ENCODE data around the gene MAP9. TPM values are rescaled to one million over a fixed set of nuclear protein-coding genes. Genes with fewer than 3 reads are reported as not detected.

Gene MAP9
- polyA plus RNA-seq, 3 donors, result 0.01 TPM; not detected in 2

DNA sequence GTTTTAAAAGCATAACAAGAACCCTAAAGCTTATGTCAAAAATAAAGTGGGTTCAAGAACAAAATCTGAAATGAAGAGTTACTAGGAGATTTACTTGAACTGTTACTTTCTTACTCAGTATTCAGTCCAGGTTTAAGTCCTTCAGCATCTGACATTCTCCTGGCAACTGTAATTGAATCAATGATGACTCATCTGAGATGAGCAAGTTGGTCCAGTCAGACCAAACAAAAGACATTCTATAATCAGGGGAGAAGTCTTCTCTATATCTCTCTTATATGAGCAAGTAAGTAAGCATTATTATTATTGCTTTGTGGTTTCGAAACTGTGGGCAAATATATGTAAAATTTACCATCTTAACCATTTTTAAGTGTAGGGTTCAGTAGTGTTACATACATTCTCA lies 34.6 kb downstream of the MAP9 start:
- H2AFZ ChIP-seq (ENCODE audit: insufficient read depth, low read depth, low read length, poor library complexity, severe bottlenecking), result no peak overlapping the region
- H3K27ac ChIP-seq (ENCODE audit: low read depth in 1 of 2, low read length in 2 of 2), result no peak overlapping the region
- H3K4me3 Mint-ChIP-seq, result no peak overlapping the region
- no peaks in the 10 kb centered on the region for H3K79me2 ChIP-seq (ENCODE audit: insufficient read depth, low read length)
- intact Hi-C loops (cut with micrococcal nuclease), result no loop called here
- no peaks in the 10 kb centered on the region for H3K4me1 Mint-ChIP-seq
- H3K4me2 ChIP-seq (replicated peaks; ENCODE audit: extremely low read depth, low read length, poor library complexity, severe bottlenecking), result no peak overlapping the region
- WGBS (ENCODE audit: insufficient coverage), result no CpG with 5 or more reads among the region's 1 CpG
- H3K36me3 ChIP-seq (replicated peaks in 1 of 2; ENCODE audit: control insufficient read depth in 1 of 2, insufficient read depth in 2 of 2, low read length in 2 of 2), result no peaks in the 10 kb centered on the region
- H3K9ac ChIP-seq (ENCODE audit: insufficient read depth, low read length, poor library complexity, severe bottlenecking), result no peak overlapping the region
- H3K36me3 Mint-ChIP-seq, result no peaks in the 10 kb centered on the region
- no peaks in the 10 kb centered on the region for H3K27me3 ChIP-seq (ENCODE audit: control insufficient read depth in 2 of 2, insufficient read depth in 2 of 2, low read length in 2 of 2)
- no peaks in the 10 kb centered on the region for H4K20me1 ChIP-seq (ENCODE audit: insufficient read depth, low read length)
- TF ChIP-seq, protein P1, sequence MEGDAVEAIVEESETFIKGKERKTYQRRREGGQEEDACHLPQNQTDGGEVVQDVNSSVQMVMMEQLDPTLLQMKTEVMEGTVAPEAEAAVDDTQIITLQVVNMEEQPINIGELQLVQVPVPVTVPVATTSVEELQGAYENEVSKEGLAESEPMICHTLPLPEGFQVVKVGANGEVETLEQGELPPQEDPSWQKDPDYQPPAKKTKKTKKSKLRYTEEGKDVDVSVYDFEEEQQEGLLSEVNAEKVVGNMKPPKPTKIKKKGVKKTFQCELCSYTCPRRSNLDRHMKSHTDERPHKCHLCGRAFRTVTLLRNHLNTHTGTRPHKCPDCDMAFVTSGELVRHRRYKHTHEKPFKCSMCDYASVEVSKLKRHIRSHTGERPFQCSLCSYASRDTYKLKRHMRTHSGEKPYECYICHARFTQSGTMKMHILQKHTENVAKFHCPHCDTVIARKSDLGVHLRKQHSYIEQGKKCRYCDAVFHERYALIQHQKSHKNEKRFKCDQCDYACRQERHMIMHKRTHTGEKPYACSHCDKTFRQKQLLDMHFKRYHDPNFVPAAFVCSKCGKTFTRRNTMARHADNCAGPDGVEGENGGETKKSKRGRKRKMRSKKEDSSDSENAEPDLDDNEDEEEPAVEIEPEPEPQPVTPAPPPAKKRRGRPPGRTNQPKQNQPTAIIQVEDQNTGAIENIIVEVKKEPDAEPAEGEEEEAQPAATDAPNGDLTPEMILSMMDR (IDR thresholded peaks at IDR 0.05), result no peak
- peaks cover 0 to 1% (median 0%) of the 10 kb centered on the region in 3 donors for H3K27me3 Mint-ChIP-seq (ENCODE audit: low read depth in 3 of 3)
- no peak overlapping the region for H3K4me3 ChIP-seq (replicated peaks in 1 of 3; ENCODE audit: low read depth in 2 of 3, low read length in 3 of 3)
- peaks cover 0 to 14% (median 4%) of the 10 kb centered on the region in 7 donors for H3K9me3 Mint-ChIP-seq
- peaks cover 0 to 7% of the 10 kb centered on the region in 2 donors for H3K9me3 ChIP-seq (replicated peaks in 1 of 2; ENCODE audit: control insufficient read depth in 1 of 2, insufficient read depth in 1 of 2, low read length in 2 of 2)
- no peak overlapping the region for H3K27ac Mint-ChIP-seq
- no peaks in the 10 kb centered on the region for H3K4me1 ChIP-seq (ENCODE audit: control insufficient read depth in 1 of 2, insufficient read depth in 2 of 2, low read length in 2 of 2)
- DNase-seq, result no peak

DNA sequence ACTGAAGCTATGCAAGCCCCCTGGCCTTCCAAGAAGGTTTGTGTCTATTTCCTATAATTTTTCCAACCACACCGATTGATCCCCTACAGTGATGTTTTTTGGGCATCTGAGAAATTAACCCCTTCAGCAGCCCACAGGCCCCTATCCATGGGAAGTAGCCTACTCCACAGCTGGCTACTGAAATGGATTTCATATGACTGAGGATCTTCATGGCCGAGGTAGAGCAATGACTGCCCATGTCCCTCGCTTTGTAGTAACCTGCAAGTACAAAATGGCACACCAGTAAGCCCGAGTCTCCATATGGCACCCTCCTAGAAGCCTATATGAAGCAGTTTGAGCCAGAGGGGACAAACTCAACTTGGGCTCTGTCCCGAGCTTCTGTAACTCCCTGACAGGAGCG lies 36.8 kb downstream of the MAP9 start:
- Mint-ChIP-seq H3K9me3 (peaks cover 0 to 14% (median 4%) of the 10 kb centered on the region in 7 donors), H3K27ac (no peak overlapping the region), H3K36me3 (no peaks in the 10 kb centered on the region), H3K27me3 (ENCODE audit: low read depth in 3 of 3) (peaks cover 0 to 2% (median 1%) of the 10 kb centered on the region in 3 donors), H3K4me3 (no peak overlapping the region), H3K4me1 (no peaks in the 10 kb centered on the region)
- 81% methylated on average over 3 of the region's 6 CpGs for WGBS (ENCODE audit: insufficient coverage)
- H3K4me2 ChIP-seq (replicated peaks; ENCODE audit: extremely low read depth, low read length, poor library complexity, severe bottlenecking), result no peak overlapping the region
- TF ChIP-seq, protein P1 (IDR thresholded peaks at IDR 0.05), result no peak
- no peak overlapping the region for H3K27ac ChIP-seq (ENCODE audit: low read depth in 1 of 2, low read length in 2 of 2)
- no peak overlapping the region for H3K9ac ChIP-seq (ENCODE audit: insufficient read depth, low read length, poor library complexity, severe bottlenecking)
- H3K9me3 ChIP-seq (replicated peaks in 1 of 2; ENCODE audit: control insufficient read depth in 1 of 2, insufficient read depth in 1 of 2, low read length in 2 of 2), result peaks cover 0 to 7% of the 10 kb centered on the region in 2 donors
- H3K36me3 ChIP-seq (replicated peaks in 1 of 2; ENCODE audit: control insufficient read depth in 1 of 2, insufficient read depth in 2 of 2, low read length in 2 of 2), result no peaks in the 10 kb centered on the region
- H3K27me3 ChIP-seq (ENCODE audit: control insufficient read depth in 2 of 2, insufficient read depth in 2 of 2, low read length in 2 of 2), result no peaks in the 10 kb centered on the region
- H3K4me3 ChIP-seq (replicated peaks in 1 of 3; ENCODE audit: low read depth in 2 of 3, low read length in 3 of 3), result no peak overlapping the region
- H3K79me2 ChIP-seq (ENCODE audit: insufficient read depth, low read length), result no peaks in the 10 kb centered on the region
- no peak for DNase-seq
- no peaks in the 10 kb centered on the region for H3K4me1 ChIP-seq (ENCODE audit: control insufficient read depth in 1 of 2, insufficient read depth in 2 of 2, low read length in 2 of 2)
- H2AFZ ChIP-seq (ENCODE audit: insufficient read depth, low read depth, low read length, poor library complexity, severe bottlenecking), result no peak overlapping the region
- intact Hi-C loops (cut with micrococcal nuclease), result no loop called here
- H4K20me1 ChIP-seq (ENCODE audit: insufficient read depth, low read length), result no peaks in the 10 kb centered on the region

Data from CD14-positive monocyte (primary cell).